GM21576 (cell line): ENCODE data around the gene CENPT.

ENCODE experiments used
- ATAC-seq: cut with Tn5 transposase; IDR thresholded peaks from one replicate; pipeline ENCODE4 v1.9.1; 2021; ENCODE audit warnings: mild to moderate bottlenecking, moderate library complexity; ENCODE audit not compliant: unreplicated experiment

CENPT gene, protein sequence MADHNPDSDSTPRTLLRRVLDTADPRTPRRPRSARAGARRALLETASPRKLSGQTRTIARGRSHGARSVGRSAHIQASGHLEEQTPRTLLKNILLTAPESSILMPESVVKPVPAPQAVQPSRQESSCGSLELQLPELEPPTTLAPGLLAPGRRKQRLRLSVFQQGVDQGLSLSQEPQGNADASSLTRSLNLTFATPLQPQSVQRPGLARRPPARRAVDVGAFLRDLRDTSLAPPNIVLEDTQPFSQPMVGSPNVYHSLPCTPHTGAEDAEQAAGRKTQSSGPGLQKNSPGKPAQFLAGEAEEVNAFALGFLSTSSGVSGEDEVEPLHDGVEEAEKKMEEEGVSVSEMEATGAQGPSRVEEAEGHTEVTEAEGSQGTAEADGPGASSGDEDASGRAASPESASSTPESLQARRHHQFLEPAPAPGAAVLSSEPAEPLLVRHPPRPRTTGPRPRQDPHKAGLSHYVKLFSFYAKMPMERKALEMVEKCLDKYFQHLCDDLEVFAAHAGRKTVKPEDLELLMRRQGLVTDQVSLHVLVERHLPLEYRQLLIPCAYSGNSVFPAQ

DNA sequence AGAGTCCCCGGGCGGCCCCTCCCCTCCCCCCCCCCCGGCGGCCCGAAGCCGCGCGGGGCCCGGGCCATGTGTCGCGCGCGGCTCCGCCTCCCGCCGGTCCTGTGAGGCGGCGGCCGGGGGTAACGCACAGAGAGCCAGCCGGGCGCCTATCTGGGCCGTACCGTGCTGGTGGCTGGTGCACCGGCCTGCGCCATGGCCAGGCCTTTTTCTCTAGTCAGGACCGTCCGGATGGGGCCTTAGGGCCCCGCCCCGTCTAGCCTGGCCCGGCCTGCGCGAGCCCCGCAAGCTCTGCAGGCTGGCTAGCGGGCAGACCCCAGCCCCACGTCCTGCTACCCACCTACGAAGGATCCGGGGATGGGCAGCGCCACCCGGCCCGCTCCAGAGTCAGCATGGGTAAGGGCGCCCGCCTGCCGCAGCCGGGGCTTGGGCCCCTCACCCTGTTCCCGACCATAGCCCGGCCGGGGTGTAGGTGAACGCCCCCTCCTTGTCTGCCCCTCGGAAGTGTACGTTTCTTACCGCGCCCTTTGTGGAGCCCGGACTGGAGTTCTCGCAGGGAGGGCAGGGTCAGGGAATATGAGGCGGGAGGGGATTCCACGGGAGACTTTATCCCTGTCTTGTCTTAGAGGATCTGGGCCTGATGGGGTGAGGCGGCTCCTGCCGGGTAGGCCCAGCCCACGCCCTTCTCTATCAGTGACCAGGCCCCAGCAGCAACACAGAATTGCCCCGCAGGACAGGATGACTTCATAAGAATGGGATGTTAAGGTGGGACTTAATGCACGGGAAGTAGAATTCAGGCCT, at the start of gene CENPT:
CENPT (minus strand) TSS at position 630 of the 798 bp plus-strand sequence. CDS start 13,834 bp downstream, outside the sequence.
- ATAC-seq: peak; percentile 29

DNA sequence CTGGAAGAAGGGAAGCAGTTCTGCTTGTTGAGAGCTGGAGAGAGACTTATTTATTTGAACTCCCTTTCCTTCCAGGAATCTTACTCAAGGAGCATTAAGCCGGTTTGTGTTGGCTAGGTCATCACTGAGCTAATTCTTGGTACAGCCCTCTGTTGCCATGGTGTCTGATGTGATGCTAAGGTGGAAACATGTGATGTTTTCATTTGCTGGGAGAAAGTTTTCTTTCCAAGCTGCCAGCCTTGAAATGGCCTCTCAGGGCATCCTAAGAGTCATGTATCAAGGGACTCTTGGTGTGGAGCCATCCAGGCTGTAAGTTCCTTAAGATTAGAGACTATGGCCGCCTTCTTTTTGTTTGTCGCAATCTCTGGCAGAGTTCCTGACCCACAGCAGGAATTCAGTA, 49.7 kb upstream of the CENPT start:
- ATAC-seq: no peak

DNA sequence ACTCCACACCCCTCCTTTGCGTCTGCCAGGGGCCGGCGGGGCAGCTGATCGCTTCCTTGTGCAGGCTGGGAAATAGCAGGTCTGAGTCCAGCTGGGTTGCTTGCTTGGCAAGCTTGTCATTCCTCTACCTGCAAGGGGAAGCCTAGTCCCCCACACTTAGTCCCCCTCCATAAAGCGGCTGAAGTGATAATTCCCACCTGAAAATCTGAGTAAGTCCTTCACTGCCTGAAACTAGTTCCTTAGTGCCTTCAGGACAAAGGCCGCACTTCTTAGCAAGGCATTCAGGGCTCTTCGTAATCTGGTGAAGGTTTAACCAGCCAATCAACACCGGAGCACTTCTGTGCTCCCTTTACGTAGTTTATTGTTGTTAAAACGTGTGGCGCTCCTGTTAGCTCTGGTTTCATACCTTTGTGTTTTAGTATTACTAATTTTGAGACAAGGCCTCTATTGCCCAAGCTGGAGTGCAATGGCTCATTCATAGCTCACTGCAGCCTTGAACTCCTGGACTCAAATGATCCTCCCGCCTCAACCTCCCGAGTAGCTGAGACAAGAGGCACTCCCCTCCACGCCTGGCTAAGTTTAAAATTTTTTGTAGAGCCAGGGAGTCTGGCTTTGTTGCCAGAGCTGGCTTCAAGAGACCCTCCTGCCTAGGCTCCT, 46.4 kb upstream of the CENPT start:
- peak; percentile 21 for ATAC-seq

DNA sequence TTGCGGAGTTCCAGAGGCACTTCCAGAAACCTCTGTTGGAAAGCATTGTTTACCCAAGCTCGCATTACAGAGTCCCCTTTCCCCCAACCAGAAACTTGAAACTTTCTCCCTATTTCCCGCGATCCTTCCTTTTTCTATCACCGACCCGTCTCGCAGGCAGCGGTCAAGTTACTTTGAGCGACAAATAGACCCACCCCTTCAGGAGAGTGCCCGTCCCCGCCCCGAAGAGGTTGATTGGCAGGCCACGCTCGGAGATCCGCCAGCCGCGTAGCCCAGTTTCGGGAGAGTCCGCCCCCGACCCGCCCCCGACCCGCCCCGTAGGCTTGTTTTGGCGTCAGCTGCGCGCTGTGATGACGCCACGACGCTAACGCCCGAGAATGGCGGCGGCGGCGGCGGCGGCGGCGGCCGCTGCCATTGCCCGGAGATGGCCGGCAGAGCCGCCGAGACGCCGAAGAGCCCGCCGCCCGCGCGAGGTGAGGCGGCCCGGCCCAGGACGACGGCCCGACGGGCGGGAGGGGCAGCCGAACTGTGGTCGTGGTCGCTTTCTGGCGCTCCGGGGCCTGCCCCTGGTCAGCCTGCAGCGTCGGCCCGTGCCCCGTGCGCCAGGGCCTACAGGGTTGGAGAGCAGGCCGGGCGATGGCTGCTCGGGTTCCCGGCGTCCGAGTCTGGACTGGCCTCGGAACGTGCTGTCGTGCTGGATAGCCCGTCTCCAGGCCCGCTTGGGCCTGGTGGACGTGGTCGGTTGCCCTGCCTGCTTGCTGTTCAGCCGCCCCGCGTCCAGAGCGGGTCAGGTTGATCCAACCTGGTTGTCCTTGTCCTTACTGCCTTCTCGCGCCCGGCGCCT, 45.6 kb upstream of the CENPT start, which contains the start of gene PSKH1:
PSKH1 (plus strand) TSS at position 356 of the 844 bp plus-strand sequence. CDS start 15,496 bp downstream, outside the sequence.
- ATAC-seq: peak; percentile 91

DNA sequence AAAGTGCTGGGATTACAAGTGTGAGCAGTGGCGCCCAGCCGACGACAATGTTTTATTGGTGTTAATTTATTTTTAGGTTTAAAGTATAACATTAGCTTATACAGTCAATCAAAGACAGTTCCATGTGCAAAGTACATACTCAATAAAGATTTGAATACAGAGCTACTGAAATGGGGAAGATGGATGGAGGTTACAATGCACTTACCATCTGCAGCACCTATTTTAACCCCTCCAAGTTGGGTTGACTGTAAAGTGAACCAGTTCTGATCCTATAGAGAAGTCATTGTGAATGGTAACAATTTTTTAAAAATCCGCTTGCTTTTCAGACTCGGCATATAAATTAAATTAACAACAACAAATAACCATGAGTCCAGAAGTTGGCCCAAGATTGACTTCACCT, 44.9 kb upstream of the CENPT start:
- no peak for ATAC-seq

DNA sequence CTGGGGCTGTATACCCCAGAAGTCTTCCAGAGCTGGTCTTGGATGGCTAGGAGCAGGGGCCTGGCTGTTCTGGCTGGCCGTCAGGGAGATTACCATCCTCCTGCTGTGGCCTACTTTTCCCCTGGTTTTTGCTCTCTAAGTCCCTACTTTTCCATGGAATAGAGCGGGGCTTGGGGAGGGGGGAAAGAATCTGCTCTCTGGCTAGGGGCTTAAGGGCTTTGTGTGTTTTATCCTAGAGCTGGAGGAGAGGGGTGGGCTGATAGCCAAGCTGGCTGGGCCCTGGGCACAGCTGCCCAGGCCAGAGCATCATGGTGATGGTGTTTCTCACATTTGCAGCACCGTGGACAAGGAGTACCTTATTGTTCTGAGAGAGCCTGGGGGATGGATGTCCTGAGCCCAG, 40.8 kb upstream of the CENPT start:
- no peak for ATAC-seq

DNA sequence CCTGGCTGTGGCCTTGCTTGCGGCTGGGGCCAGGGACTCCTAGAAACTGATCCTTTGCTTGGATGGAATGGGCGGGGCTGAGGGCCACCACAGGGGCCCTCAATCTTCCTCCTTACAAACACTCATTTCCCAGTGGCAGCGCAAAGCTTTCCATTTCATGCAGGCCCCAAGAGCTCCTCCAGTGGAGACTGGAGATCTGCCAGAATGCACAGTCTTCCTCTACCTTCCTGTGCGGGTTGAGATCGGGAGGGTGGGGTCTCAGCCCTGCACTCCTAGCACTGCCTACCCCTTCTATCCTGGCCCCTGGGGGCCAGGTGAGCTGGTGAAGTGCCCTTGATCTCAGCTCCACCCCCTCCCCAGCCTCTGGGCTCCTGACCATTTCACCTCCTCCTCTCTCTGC, 38.9 kb upstream of the CENPT start:
- no peak for ATAC-seq

DNA sequence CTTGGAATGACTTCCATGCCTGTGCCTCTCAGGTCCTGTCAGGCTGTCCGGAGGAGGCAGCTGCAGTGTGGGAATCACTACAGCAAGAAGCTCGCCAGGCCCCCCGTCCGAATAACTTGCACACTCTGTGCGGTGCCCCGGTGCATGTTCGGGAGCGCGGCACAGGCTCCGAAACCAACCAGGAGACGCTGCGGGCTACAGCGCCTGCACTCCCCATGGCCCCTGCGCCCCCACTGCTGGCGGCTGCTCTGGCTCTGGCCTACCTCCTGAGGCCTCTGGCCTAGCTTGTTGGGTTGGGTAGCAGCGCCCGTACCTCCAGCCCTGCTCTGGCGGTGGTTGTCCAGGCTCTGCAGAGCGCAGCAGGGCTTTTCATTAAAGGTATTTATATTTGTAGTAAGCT, 38.5 kb upstream of the CENPT start:
- no peak for ATAC-seq

DNA sequence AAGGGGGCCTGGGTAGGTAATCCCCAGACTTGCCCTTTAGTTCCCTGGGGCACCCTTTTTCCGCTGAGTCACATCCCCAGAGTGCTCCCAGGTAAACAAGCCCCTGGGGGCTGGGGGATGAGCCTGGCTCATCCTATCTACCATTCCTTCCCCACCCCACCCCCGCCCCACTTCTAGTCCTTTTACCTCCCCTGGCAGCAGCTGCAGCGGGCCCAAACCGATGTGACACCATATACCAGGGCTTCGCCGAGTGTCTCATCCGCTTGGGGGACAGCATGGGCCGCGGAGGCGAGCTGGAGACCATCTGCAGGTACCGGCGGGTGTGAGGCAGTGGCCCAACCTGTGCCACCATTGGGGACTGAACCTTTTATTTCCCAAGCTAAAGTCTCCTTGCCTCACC, 38.1 kb upstream of the CENPT start:
- ATAC-seq: no peak

DNA sequence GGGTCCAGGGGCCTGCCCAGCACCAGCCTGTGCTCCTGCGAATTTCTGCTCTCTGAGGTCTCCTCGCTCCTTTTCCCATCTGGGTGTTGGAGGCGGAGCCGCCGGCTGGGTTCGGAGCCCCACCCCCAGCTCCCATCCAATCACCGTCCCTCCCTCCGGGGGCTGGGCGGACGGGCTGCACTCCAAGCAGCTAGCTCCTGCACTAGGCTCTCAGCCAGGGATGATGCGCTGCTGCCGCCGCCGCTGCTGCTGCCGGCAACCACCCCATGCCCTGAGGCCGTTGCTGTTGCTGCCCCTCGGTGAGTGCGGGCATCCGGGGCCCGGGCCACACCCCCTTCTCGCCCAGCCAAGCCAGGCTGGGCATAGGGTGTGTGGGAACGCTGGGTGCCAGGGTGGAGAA, 37.2 kb upstream of the CENPT start, which contains the start of gene NRN1L:
NRN1L (plus strand) TSS at position 202 of the 400 bp plus-strand sequence; CDS start at position 221, 19 bp downstream.
- ATAC-seq: no peak

DNA sequence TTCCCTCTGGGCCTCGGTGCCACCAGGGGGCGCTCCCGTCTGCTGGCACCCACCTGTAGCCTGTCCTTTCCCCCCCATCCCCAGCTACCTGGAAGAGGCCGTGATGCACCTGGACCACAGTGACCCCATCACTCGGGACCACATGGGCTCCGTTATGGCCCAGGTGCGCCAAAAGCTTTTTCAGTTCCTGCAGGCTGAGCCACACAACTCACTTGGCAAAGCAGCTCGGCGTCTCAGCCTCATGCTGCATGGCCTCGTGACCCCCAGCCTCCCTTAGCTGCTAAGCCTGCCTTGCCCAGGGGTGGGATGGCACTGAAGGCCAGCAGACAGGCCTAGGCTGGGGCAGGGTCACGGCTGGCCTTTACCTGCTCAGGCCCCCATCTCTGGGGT, 36.4 kb upstream of the CENPT start:
- no peak for ATAC-seq

DNA sequence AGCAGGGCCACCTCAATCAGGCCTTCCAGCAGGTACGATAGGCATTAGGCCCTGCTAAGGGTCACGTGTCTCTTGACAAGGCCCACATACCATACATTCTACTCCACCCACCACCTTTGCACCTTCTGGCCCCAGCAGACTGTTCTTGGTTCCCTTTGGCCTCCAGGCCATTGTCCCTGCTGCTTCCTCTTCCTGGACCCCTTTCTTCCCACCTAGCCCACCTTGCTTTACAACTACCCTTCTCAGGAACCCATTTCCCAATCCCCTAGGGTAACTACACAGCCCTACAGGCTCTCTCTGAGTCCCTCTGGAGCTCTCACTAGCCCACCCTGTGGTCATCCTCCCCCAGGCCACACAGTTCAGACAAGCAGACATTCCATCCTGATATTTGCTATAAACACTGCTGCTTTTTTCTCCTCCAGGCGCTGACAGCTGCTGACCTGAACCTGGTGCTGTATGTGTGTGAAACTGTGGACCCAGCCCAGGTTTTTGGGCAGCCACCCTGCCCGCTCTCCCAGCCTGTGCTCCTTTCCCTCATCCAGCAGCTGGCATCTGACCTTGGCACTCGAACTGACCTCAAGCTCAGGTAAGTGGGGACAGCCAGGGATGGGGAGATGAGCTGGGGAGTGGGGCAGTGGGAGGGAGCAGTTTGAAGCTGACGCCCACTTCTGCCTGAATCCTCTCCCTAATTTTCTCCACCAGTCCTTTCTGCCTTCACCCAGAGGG, 35.8 kb upstream of the CENPT start:
- ATAC-seq: no peak

DNA sequence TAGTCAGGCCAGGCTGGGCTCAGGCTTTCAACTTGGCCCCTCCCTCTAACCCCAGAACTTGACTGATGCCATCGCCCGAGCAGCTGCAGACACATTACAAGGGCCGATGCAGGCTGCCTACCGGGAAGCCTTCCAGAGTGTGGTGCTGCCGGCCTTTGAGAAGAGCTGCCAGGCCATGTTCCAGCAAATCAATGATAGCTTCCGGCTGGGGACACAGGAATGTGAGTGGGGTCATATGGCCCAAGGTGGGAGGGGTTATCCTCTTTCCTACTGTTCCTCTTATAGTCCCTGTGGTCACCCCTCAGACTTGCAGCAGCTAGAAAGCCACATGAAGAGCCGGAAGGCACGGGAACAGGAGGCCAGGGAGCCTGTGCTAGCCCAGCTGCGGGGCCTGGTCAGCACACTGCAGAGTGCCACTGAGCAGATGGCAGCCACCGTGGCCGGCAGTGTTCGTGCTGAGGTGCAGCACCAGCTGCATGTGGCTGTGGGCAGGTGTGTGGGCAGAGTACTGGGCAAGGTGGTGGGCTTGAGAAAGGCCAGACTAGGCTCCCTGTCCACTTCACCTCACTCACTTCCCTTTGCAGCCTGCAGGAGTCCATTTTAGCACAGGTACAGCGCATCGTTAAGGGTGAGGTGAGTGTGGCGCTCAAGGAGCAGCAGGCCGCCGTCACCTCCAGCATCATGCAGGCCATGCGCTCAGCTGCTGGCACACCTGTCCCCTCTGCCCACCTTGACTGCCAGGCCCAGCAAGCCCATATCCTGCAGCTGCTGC, 35.1 kb upstream of the CENPT start:
- ATAC-seq: no peak

DNA sequence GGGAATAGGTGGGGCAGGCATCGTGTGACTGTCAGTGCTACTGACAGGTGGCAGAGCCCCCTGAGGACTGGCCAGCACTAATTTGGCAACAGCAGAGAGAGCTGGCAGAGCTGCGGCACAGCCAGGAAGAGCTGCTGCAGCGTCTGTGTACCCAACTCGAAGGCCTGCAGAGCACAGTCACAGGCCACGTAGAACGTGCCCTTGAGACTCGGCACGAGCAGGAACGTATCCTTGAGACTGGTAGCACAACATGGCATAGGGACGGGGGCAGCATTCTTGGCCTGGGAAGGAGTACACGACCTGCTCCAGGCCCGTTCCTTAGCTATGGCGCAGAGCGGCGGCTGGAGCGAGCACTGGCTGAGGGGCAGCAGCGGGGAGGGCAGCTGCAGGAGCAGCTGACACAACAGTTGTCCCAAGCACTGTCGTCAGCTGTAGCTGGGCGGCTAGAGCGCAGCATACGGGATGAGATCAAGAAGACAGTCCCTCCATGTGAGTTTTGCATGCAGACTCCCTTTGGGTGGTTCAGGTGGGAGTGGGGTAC, 34.2 kb upstream of the CENPT start:
- ATAC-seq: no peak

DNA sequence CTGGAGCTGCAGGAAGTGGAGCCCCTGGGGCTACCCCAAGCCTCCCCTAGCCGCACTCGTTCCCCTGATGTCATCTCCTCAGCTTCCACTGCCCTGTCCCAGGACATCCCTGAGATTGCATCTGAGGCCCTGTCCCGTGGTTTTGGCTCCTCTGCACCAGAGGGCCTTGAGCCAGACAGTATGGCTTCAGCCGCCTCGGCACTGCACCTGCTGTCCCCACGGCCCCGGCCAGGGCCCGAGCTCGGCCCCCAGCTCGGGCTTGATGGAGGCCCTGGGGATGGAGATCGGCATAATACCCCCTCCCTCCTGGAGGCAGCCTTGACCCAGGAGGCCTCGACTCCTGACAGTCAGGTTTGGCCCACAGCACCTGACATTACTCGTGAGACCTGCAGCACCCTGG, 33.1 kb upstream of the CENPT start:
- no peak for ATAC-seq

DNA sequence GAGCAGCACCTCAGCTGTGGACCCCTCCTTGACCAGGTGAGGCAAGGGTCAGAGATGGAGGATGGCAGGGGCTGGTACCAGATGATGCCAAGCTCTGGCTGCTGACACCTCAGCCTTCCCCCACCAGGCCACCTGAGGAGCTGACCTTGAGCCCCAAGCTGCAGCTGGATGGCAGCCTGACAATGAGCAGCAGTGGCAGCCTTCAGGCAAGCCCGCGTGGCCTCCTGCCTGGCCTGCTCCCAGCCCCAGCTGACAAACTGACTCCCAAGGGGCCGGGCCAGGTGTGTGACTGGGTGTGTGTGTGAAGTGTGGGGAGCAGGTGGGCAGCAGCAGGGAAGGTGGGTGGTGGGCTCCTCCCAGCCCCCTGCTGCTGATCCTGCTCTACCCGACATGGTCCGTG, 32.4 kb upstream of the CENPT start:
- no peak for ATAC-seq

DNA sequence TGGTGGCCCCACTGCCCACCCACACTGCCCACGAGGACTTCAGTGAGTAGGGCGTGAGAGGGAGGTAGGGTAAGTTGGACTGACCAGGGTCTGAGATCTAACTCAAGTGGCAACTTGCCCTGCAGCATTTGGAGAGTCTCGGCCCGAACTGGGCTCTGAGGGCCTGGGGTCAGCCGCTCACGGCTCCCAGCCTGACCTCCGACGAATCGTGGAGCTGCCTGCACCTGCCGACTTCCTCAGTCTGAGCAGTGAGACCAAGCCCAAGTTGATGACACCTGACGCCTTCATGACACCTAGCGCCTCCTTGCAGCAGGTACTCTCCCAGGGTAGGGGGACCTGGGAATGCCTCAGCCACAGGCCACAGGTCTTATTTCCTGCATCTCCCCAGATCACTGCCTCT, 32.0 kb upstream of the CENPT start:
- no peak for ATAC-seq

DNA sequence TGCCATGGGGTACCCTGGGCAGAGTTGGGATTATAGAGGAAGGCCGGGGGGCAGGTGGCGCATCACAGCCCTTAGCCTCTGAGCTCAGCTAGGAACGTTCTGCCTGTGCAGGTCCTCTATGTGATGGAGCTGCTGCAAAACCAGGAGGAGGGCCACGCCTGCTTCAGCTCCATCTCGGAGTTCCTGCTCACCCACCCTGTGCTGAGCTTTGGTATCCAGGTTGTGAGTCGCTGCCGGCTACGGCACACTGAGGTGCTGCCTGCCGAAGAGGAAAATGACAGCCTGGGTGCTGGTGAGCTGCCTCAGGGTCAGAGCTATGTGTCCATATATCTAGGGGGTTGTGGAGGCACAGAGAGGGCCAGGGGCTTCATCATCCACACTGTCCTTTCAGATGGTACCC, 31.4 kb upstream of the CENPT start:
- ATAC-seq: no peak

DNA sequence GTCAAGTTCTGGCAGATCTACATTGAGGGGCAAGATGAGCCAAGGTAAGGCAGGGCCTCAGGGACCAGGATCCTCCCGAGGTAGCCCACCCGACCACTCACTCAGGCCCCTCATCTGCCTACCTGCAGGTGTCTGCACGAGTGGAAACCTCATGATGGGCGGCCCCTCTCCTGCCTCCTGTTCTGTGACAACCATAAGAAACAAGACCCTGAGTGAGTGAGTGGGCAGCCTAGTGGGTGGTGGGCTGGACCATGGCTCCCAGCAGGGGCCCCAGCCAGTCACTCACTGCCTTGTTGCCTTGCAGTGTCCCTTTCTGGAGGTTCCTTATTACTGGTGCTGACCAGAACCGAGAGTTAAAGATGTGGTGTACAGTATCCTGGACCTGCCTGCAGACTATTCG, 30.7 kb upstream of the CENPT start:
- ATAC-seq: no peak
